T1000 (cell line): Measurements from ENCODE around the gene GRPR.
"Not testable (repeated sequence)": the region's sequence is repeated elsewhere in the genome, so short reads cannot be mapped to it uniquely, and the experiment has no call there.

Source experiments
- DNase-seq: peaks from one replicate; lab custom pipeline; 2025; ENCODE audit warnings: mixed read lengths; lab: John Stamatoyannopoulos, UW

The GRPR gene

DNA sequence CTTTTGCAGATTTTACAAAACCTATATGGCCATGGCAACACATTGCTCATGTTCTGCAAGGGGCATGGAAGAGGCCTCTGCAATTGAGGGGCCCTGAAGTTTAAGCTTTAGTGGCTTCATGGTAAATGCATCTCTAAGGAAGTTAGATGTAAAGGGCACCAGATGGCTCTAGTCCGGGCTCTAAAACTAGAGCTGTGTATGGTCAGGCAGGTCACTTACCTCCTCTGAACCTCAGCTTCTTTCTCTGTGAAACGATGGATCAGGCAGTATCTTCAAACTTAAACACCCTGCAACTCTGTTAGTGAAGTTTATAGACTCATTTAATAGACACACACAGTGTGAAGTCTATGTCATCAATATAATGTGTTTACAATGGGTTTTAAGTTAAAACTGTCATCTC is 53.9 kb downstream of the GRPR start:
- DNase-seq, result no peak

DNA sequence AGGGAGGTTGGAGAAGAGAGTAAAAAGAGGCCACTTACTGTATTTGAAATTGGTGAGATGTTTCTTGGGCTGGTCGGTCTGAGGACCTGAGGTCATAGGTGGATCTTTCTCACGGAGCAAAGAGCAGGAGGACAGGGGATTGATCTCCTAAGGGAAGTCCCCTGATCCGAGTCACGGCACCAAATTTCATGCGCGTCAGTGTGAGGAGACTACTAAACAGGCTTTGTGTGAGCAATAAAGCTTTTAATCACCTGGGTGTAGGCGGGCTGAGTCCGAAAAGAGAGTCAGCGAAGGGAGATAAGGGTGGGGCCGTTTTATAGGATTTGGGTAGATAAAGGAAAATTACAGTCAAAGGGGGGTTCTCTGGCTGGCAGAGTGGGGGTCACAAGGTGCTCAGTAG is 60.5 kb downstream of the GRPR start:
- not testable (repeated sequence) for DNase-seq

DNA sequence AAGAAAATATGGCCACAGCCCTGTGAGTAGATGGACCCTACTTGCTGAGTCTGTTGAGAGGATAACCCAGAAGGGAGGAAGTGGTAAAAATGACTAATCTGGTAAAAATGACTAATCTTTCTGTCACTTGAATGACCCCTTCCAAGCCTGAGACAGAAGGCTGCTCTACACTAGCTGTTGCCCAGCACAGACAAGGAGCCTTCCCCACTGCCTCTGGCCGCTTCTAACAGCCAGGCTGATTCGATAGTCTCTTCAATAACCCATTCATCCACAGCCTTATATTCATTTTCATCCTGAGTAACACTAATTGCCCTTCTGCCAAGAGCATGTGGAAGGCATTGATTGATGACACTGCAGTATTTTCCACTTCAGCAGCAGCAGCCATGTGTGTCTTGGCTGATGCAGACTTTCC is 62.4 kb downstream of the GRPR start:
- peak; percentile 5 for DNase-seq

DNA sequence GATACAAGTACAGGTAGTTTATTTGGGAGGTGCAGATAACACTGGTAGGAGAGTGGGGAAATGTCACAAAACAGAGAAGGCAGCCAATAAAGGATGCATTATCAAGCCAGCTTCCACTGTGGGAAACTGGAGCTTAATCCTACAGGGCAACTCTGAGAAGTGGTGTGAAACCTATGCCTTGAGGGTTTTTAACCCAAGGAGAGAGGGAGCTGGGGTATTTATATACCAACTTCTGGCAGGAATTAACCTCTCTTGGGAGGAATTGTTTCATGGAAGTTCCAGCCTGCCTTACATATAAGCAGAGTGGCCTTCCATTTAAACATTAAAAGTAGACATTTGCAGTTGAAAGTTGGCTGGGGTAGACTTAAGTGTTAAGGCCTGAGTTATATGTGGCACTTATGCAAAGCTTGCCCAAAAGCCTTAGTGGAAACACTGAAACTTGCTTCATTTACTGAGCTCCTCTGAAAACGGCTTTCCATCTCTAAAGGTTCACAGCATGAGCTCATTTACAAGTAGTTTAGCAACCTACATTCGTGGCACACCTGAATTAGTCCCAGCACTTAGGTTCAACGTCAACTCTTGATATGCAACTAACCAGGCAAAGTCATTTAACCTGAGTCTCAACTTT is 63.1 kb downstream of the GRPR start:
- no peak for DNase-seq

DNA sequence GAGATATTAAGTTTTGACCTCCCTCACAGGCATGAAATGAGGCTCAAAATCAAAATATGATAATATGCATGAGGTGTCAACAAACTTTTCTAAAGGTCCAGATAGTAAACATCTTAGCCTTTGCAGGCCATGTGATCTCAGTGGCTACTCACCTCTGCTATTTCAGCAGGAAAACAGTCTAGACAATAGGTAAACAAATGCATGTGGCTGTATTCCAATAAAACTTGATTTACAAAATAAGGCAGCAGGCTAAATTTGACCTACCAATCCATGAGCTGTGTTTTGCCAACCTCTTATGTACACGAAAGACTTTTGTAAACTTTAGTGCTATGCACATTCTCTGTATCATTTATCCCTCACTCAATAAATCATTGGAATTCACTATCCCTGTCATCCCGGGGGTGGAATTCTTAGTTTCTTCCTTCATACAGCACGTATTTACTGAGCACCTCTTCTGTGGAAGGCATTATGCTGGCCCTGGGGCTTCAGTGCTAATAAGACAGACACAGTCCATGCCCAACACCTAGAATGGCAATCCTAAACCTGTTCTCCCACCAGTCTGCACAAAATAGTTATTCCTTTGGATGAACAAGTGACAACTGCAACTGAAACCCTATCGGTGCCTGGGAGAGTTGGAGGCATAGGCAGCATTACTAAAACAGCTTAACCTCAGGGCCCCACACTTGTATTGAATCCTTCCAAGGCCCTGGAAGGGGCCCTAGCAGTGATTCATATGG is 63.8 kb downstream of the GRPR start:
- DNase-seq, result no peak

DNA sequence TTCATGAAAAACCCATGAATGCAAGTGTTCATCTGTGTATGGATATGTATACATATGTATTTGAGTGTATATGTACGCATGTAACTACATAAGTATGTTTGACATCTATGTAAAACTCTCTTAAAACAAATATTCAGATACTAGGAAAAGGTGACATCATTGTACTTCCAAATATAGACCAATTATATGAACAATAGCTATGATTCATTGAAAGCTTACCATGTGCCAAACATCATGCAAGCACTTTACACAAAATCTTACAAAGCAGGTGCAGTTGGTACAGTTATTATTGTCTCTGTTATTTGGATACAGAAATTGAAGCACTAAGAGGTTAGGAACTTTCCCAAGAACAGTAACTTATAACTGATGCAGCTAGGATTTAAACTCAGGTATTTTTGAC is 65.3 kb downstream of the GRPR start:
- DNase-seq, result no peak

DNA sequence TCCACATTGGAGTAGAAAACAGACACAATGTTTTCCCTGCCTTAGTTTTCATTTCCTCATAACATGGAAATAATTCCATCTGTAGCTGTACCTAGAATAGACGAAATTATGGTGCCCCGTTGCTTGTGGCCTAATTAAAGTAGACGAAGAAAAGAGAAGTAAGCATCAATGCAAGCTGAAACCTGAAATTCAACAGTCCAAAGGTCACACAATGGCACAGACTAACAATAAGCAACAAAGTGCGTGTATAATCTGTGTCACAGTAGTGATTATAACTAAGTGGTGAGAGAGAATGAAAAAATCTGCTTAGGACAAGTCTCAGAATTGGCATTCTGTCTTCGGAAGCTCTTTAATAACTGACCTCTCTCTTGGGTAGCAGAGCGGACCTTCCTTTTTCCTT is 68.2 kb downstream of the GRPR start:
- no peak for DNase-seq

DNA sequence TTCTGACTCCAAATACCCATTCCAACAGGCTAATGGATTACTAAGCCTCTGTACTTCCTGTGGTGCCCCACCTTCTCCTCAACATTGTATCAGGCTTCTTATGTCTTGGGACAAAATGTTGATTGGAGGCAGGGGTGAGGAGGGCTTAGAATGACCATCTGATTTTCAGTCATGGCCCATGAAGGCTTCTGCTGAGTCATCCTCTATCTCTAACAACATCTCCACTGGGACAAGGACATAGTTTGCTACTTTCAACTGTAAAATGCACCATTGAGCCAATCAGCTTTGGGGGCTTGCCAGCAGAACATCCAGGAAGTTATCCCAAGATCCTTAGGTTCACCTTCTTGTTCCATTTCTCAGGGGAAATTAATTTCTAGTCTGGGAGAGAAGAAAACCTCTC is 73.5 kb downstream of the GRPR start:
- no peak for DNase-seq

DNA sequence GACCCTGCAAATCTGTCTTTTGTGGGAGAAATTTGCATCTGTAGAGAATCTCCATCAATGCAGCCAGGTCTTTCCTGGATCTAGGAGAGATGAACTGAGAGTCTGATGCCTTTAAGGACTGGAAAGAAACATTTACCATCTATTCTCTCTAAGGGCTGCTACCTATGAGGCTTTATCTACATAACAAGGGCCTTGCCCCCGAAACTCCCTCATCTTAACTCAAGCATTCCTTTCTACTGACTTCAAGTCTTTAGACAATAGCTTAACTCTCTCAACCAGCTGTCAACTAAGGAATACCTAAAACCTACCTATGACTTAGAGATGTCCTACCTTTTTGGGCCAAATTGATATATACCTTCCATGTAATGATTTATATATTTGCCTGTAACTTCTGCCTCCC is 76.0 kb downstream of the GRPR start:
- DNase-seq, result no peak

DNA sequence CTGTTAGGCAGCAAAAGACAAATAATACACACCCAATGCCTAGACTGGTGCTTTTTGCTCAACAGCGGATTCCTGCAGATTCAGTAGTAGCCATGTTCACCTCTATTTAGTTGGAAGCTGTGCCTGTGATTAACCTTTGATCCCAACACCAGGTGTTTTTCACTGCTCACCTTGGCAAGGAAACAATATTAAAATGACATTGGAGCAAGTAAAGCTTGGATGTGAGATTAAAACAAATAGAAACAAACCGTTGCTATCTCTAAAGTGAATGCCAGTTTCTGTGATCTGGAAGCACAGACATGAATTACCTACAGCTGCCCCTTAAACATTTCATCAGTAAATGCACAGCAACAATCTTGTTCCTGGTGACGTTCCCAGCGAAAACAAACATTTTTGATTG is 79.6 kb downstream of the GRPR start:
- DNase-seq, result no peak
